Loucy (cell line): Measurements from ENCODE around the gene ZNF333.

Source experiments
- H2AFZ ChIP-seq: fragments of 200-600 bp; sonication (generic); 2 replicates; pipeline ENCODE4 v1.6.0; 2016; ENCODE audit warnings: antibody characterized with exemption, mild to moderate bottlenecking, low read length, moderate library complexity
- H3F3A ChIP-seq: fragments of 200-600 bp; 2 replicates; pipeline ENCODE4 v1.6.0; 2016; ENCODE audit warnings: antibody characterized with exemption, low read depth, mild to moderate bottlenecking
- H3K27me3 ChIP-seq: fragments of 200-600 bp; sonication (generic); 2 replicates; pipeline ENCODE4 v1.6.1; 2014; ENCODE audit warnings: low read length, mild to moderate bottlenecking; ENCODE audit not compliant: insufficient read depth, poor library complexity, severe bottlenecking
- H3K36me3 ChIP-seq: fragments of 200-600 bp; sonication (generic); 2 replicates; pipeline ENCODE4 v1.6.1; 2016; ENCODE audit warnings: low read length; ENCODE audit not compliant: insufficient read depth
- H3K4me1 ChIP-seq: fragments of 200-600 bp; sonication (generic); 2 replicates; pipeline ENCODE4 v1.5.1; 2014; ENCODE audit warnings: low read length, mild to moderate bottlenecking; ENCODE audit not compliant: insufficient read depth, poor library complexity, severe bottlenecking
- H3K4me2 ChIP-seq: fragments of 200-600 bp; sonication (generic); 2 replicates; pipeline ENCODE4 v1.6.0; 2014; ENCODE audit warnings: antibody characterized with exemption, low read length, low read depth, mild to moderate bottlenecking; ENCODE audit not compliant: poor library complexity, severe bottlenecking
- H3K4me3 ChIP-seq: fragments of 200-600 bp; sonication (generic); 2 replicates; pipeline ENCODE4 v1.5.1; 2014; ENCODE audit warnings: low read length, mild to moderate bottlenecking, mixed read lengths; ENCODE audit not compliant: poor library complexity, severe bottlenecking
- H3K79me2 ChIP-seq: fragments of 200-600 bp; sonication (generic); 2 replicates; pipeline ENCODE4 v1.6.1; 2014; ENCODE audit warnings: low read length; ENCODE audit not compliant: insufficient read depth
- H3K9ac ChIP-seq: fragments of 200-600 bp; sonication (generic); 2 replicates; pipeline ENCODE4 v1.6.0; 2014; ENCODE audit warnings: mild to moderate bottlenecking, low read depth, low read length, moderate library complexity; ENCODE audit not compliant: poor library complexity, severe bottlenecking
- H3K9me2 ChIP-seq: fragments of 200-600 bp; sonication (generic); replicated peaks from 2 replicates; pipeline ENCODE4 v1.6.1; 2016; ENCODE audit warnings: low read depth, low read length, mixed read lengths
- H3K9me3 ChIP-seq: fragments of 200-600 bp; sonication (generic); 2 replicates; pipeline ENCODE4 v1.6.1; 2014; ENCODE audit warnings: mild to moderate bottlenecking, antibody characterized with exemption, low read length, low read depth; ENCODE audit not compliant: insufficient read depth
- H4K20me1 ChIP-seq: fragments of 200-600 bp; sonication (generic); 2 replicates; pipeline ENCODE4 v1.6.0; 2014; ENCODE audit warnings: antibody characterized with exemption, low read length, mild to moderate bottlenecking; ENCODE audit not compliant: insufficient read depth, poor library complexity, severe bottlenecking
- EZH2phosphoT487 ChIP-seq: fragments of 200-600 bp; IDR thresholded peaks from 2 replicates; pipeline ENCODE4 v1.6.1; 2018; ENCODE audit warnings: antibody characterized with exemption, mild to moderate bottlenecking, moderate library complexity, borderline replicate concordance
- TF ChIP-seq, protein P1 (sequence below): fragments of 200-600 bp; sonication (generic); conservative IDR thresholded peaks from 2 replicates; pipeline ENCODE4 v1.5.1; 2014; ENCODE audit warnings: mild to moderate bottlenecking, antibody characterized with exemption, low read length

ZNF333 gene

DNA sequence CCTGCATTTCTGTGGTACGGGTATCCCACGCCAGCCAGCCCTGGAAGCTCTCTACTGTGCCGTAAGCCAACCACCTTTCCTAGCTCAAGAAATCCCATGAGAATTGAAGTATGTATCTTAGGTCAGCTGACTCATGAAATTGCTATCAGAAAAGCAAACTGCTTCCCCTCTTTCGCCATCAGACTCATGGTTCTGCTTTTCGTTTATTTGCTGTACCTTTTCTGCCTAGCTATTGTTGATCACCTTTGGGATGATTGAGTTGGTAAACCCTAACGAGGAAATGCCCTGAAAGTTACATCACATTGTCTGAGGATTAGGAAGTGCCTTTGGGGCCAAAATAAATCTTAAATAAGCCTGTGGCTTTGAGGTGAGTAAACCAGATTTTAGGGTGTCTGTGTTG is 15.1 kb upstream of the ZNF333 start, which contains the start of gene ADGRE3:
Gene ADGRE3, minus strand, starts transcription at position 81 of the 400 bp plus-strand sequence. Its CDS starts 74 bp downstream, at position 7.
- H3K4me1 ChIP-seq, result peaks cover 5% of the 10 kb centered on the region
- no peaks in the 10 kb centered on the region for H3K79me2 ChIP-seq
- H3K4me3 ChIP-seq, result no peak within 1 kb of the TSS
- no peaks in the 10 kb centered on the region for H3K27me3 ChIP-seq
- H3K4me2 ChIP-seq, result no peak within 1 kb of the TSS
- no peaks in the 10 kb centered on the region for H3F3A ChIP-seq
- H3K9me2 ChIP-seq, result no peaks in the 10 kb centered on the region
- H4K20me1 ChIP-seq, result no peaks in the 10 kb centered on the region
- H2AFZ ChIP-seq, result no peak within 1 kb of the TSS
- TF ChIP-seq, protein P1, sequence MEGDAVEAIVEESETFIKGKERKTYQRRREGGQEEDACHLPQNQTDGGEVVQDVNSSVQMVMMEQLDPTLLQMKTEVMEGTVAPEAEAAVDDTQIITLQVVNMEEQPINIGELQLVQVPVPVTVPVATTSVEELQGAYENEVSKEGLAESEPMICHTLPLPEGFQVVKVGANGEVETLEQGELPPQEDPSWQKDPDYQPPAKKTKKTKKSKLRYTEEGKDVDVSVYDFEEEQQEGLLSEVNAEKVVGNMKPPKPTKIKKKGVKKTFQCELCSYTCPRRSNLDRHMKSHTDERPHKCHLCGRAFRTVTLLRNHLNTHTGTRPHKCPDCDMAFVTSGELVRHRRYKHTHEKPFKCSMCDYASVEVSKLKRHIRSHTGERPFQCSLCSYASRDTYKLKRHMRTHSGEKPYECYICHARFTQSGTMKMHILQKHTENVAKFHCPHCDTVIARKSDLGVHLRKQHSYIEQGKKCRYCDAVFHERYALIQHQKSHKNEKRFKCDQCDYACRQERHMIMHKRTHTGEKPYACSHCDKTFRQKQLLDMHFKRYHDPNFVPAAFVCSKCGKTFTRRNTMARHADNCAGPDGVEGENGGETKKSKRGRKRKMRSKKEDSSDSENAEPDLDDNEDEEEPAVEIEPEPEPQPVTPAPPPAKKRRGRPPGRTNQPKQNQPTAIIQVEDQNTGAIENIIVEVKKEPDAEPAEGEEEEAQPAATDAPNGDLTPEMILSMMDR, result no peak
- no peak for TF ChIP-seq EZH2phosphoT487
- H3K9ac ChIP-seq, result no peak within 1 kb of the TSS
- H3K36me3 ChIP-seq, result no peaks in the 10 kb centered on the region
- H3K9me3 ChIP-seq, result no peaks in the 10 kb centered on the region

DNA sequence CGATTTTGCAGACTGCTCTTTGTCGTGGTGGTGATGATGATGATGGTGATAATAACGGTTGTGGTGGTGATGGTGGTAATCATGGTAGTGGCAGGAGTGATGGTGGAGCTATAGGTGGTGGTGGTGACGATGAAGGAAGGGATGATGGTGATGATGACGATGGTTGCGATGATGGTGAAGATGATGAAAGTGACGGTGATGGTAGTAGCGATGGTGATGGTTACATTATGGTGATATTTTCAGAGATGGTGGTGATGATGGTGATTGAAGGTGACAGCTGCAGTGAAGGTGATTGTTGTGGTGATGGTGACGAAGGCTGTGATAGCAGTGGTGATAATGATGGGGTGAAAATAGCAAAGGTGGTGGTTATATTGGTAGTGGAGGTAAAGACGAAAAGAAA is 13.1 kb upstream of the ZNF333 start:
- no peaks in the 10 kb centered on the region for H3K27me3 ChIP-seq
- no peaks in the 10 kb centered on the region for H4K20me1 ChIP-seq
- no peak overlapping the region for H3K9ac ChIP-seq
- no peaks in the 10 kb centered on the region for H3K36me3 ChIP-seq
- peaks cover 5% of the 10 kb centered on the region for H3K4me1 ChIP-seq
- H3K79me2 ChIP-seq, result no peaks in the 10 kb centered on the region
- H3K4me2 ChIP-seq, result no peak overlapping the region
- no peak overlapping the region for H2AFZ ChIP-seq
- no peaks in the 10 kb centered on the region for H3F3A ChIP-seq
- no peak for TF ChIP-seq EZH2phosphoT487
- TF ChIP-seq, protein P1, result no peak
- no peak overlapping the region for H3K4me3 ChIP-seq
- H3K9me3 ChIP-seq, result no peaks in the 10 kb centered on the region
- H3K9me2 ChIP-seq, result no peaks in the 10 kb centered on the region

DNA sequence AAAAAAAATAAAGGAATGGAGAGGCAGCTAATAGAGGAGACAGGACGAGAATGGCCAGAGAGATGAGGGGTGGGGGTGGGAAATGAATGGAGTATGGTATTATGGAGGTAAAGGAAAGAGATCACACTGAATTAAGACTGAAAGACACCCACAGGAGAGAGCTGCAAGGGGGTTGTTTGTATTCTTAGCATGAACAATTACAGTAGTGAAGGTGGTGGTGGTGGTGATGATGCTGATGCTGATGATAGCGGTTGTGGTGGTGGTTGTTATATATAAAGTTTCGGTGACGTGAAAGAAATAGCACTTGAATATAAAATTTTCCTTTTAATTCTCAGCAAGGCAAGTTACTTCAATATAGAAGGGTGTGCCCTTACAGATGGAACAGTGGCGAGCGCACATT is 12.4 kb upstream of the ZNF333 start:
- TF ChIP-seq, protein P1, result no peak
- no peak for TF ChIP-seq EZH2phosphoT487

More for the DNA sequence above, 12.4 kb upstream of the ZNF333 start:
- peaks cover under 1% of the 10 kb centered on the region for H3K4me1 ChIP-seq
- H3K4me2 ChIP-seq, result no peak overlapping the region
- H3K79me2 ChIP-seq, result no peaks in the 10 kb centered on the region
- H4K20me1 ChIP-seq, result no peaks in the 10 kb centered on the region
- no peaks in the 10 kb centered on the region for H3K27me3 ChIP-seq
- no peak overlapping the region for H3K4me3 ChIP-seq
- no peaks in the 10 kb centered on the region for H3K36me3 ChIP-seq
- H2AFZ ChIP-seq, result no peak overlapping the region
- no peaks in the 10 kb centered on the region for H3F3A ChIP-seq
- H3K9me3 ChIP-seq, result no peaks in the 10 kb centered on the region
- H3K9me2 ChIP-seq, result no peaks in the 10 kb centered on the region
- no peak overlapping the region for H3K9ac ChIP-seq
